GM13976 (cell line): ENCODE data around the gene PHF14.

Source experiments
- DNase-seq: peaks from one replicate; pipeline ENCODE4 v3.0.0; 2012; ENCODE audit warnings: low spot score
- CTCF ChIP-seq: IDR thresholded peaks from 2 replicates; pipeline ENCODE4 v1.5.1; 2012; ENCODE audit warnings: borderline replicate concordance, mild to moderate bottlenecking; ENCODE audit not compliant: insufficient read depth; ENCODE audit errors: extremely low read depth, missing control alignments, control extremely low read depth
- in situ Hi-C: fragments of 300-500 bp; cut with MboI; formaldehyde crosslinking; loops from one replicate; pipeline ENCODE4 v1.12.0; 2022; ENCODE audit warnings: low sequenced_read_pairs, mixed read lengths, inconsistent platforms; ENCODE audit not compliant: unreplicated experiment

Gene PHF14

GRCh38 chr7:10998996-10999757 is 25.5 kb downstream of the PHF14 start:
- in situ Hi-C loops, result no loop called here
- no peak for TF ChIP-seq CTCF
- DNase-seq, result peak; percentile 9

GRCh38 chr7:11005202-11005601 is 31.5 kb downstream of the PHF14 start:
- in situ Hi-C loops, result no loop called here
- no peak for TF ChIP-seq CTCF
- no peak for DNase-seq

GRCh38 chr7:11006291-11006690 is 32.6 kb downstream of the PHF14 start:
- in situ Hi-C loops, result no loop called here
- no peak for TF ChIP-seq CTCF
- no peak for DNase-seq

GRCh38 chr7:11009631-11010030 is 36.0 kb downstream of the PHF14 start:
- no peak for TF ChIP-seq CTCF
- in situ Hi-C loops, result no loop called here
- no peak for DNase-seq

- in situ Hi-C loops, result no loop called here
- no peak for TF ChIP-seq CTCF
- DNase-seq, result no peak
Measured at GRCh38 chr7:11021468-11021867, 47.8 kb downstream of the PHF14 start.

- in situ Hi-C loops, result no loop called here
- TF ChIP-seq CTCF, result no peak
- DNase-seq, result no peak
Measured at GRCh38 chr7:11026452-11027359, 53.0 kb downstream of the PHF14 start.
